Liver (tissue), 9 donors: ENCODE measurements around the gene VSIG2. TPM values are rescaled to one million over a fixed set of nuclear protein-coding genes. Genes with fewer than 3 reads are reported as not detected.

Experiments
- DNase-seq: peaks from one replicate; pipeline ENCODE4 v3.0.0-alpha.2; 2017; ENCODE audit warnings: low spot score
- H3K27ac ChIP-seq, 2 donors: one replicate each; pipeline ENCODE4 v1.7.0; 2013; ENCODE audit warnings: inconsistent platforms in 2 of 2, low read length in 2 of 2, control low read depth in 1 of 2, low read depth in 1 of 2, mild to moderate bottlenecking in 1 of 2
- H3K27me3 ChIP-seq, 4 donors: one replicate each; pipeline versions ENCODE4 v1.6.1 to v1.7.0; 2013; ENCODE audit warnings: low read length in 3 of 4, inconsistent platforms in 1 of 4, mild to moderate bottlenecking in 1 of 4, moderate library complexity in 1 of 4; ENCODE audit not compliant: control insufficient read depth in 4 of 4, insufficient read depth in 4 of 4
- H3K36me3 ChIP-seq, 4 donors: one replicate each; pipeline versions ENCODE4 v1.6.1 to v1.7.0; 2013; ENCODE audit warnings: low read length in 3 of 4, mild to moderate bottlenecking in 3 of 4, low read depth in 1 of 4, moderate library complexity in 1 of 4; ENCODE audit not compliant: control insufficient read depth in 4 of 4, insufficient read depth in 3 of 4
- H3K4me1 ChIP-seq, 4 donors: one replicate each; pipeline versions ENCODE4 v1.6.1 to v1.7.0; 2013; ENCODE audit warnings: low read length in 3 of 4, mild to moderate bottlenecking in 3 of 4, moderate library complexity in 1 of 4; ENCODE audit not compliant: control insufficient read depth in 4 of 4, insufficient read depth in 4 of 4
- H3K4me3 ChIP-seq, 3 donors: one replicate each; pipeline versions ENCODE4 v1.6.1 to v1.7.0; 2013; ENCODE audit warnings: low read length in 3 of 3, control low read depth in 1 of 3, low read depth in 1 of 3, mild to moderate bottlenecking in 1 of 3
- H3K9ac ChIP-seq, 2 donors: one replicate each; pipeline ENCODE4 v1.7.0; 2013; ENCODE audit warnings: low read length in 2 of 2, mild to moderate bottlenecking in 2 of 2, moderate library complexity in 2 of 2, control low read depth in 1 of 2, low read depth in 1 of 2
- H3K9me3 ChIP-seq, 4 donors: one replicate each; pipeline versions ENCODE4 v1.6.1 to v1.7.0; 2013; ENCODE audit warnings: low read length in 3 of 4; ENCODE audit not compliant: control insufficient read depth in 4 of 4
- ATF3 ChIP-seq: IDR thresholded peaks from 2 replicates; pipeline ENCODE4 v1.6.1; 2016; ENCODE audit warnings: antibody characterized with exemption
- CTCF ChIP-seq: fragments of 150-350 bp; IDR thresholded peaks from 2 replicates; pipeline ENCODE4 v1.5.1; 2017; ENCODE audit warnings: improper control_type of control experiment, low read depth, low read length; ENCODE audit not compliant: missing input control
- EGR1 ChIP-seq, 2 donors: IDR thresholded peaks; 2 replicates each; pipeline ENCODE4 v1.6.1; 2016 to 2018; ENCODE audit warnings: antibody characterized with exemption in 2 of 2, low read depth in 2 of 2
- FOXA1 ChIP-seq: IDR thresholded peaks from 2 replicates; pipeline ENCODE4 v1.6.1; 2016; ENCODE audit warnings: antibody characterized with exemption
- FOXA2 ChIP-seq: IDR thresholded peaks from 2 replicates; pipeline ENCODE4 v1.6.1; 2016; ENCODE audit warnings: antibody characterized with exemption
- GABPA ChIP-seq, 2 donors: IDR thresholded peaks in 1 of 2; conservative IDR thresholded peaks in 1 of 2; 2 replicates each; pipeline ENCODE4 v1.6.1; 2016; ENCODE audit warnings: antibody characterized with exemption in 2 of 2, mild to moderate bottlenecking in 1 of 2, moderate library complexity in 1 of 2
- HNF4A ChIP-seq, 2 donors: conservative IDR thresholded peaks; 2 replicates each; pipeline ENCODE4 v1.6.1; 2016; ENCODE audit warnings: antibody characterized with exemption in 2 of 2, mild to moderate bottlenecking in 2 of 2
- HNF4G ChIP-seq: IDR thresholded peaks from 2 replicates; pipeline ENCODE4 v1.6.1; 2016; ENCODE audit warnings: antibody characterized with exemption
- JUND ChIP-seq, 2 donors: IDR thresholded peaks; 2 replicates each; pipeline ENCODE4 v1.6.1; 2016; ENCODE audit warnings: antibody characterized with exemption in 2 of 2
- MAX ChIP-seq: IDR thresholded peaks from 2 replicates; pipeline ENCODE4 v1.6.1; 2016; ENCODE audit warnings: antibody characterized with exemption
- NR2F2 ChIP-seq: IDR thresholded peaks from 2 replicates; pipeline ENCODE4 v1.6.1; 2016; ENCODE audit warnings: antibody characterized with exemption
- RAD21 ChIP-seq, 2 donors: IDR thresholded peaks; 2 replicates each; pipeline ENCODE4 v1.6.1; 2016; ENCODE audit warnings: antibody characterized with exemption in 2 of 2, mild to moderate bottlenecking in 2 of 2
- REST ChIP-seq: IDR thresholded peaks from 2 replicates; pipeline ENCODE4 v1.6.1; 2016; ENCODE audit warnings: antibody characterized with exemption, mild to moderate bottlenecking
- RXRA ChIP-seq, 2 donors: IDR thresholded peaks; 2 replicates each; pipeline ENCODE4 v1.6.1; 2017 to 2018; ENCODE audit warnings: antibody characterized with exemption in 2 of 2, mild to moderate bottlenecking in 1 of 2
- SP1 ChIP-seq: IDR thresholded peaks from 2 replicates; pipeline ENCODE4 v1.6.1; 2018; ENCODE audit warnings: antibody characterized with exemption, mild to moderate bottlenecking
- TAF1 ChIP-seq: conservative IDR thresholded peaks from 2 replicates; pipeline ENCODE4 v1.6.1; 2016; ENCODE audit warnings: antibody characterized with exemption, mild to moderate bottlenecking
- YY1 ChIP-seq: IDR thresholded peaks from 2 replicates; pipeline ENCODE4 v1.6.1; 2016; ENCODE audit warnings: antibody characterized with exemption, mild to moderate bottlenecking
- ZBTB33 ChIP-seq: IDR thresholded peaks from 2 replicates; pipeline ENCODE4 v1.6.1; 2016; ENCODE audit warnings: antibody characterized with exemption
- WGBS: extraction: QIAGEN DNeasy Blood & Tissue Kit; methylation state at CpG from one replicate; pipeline ENCODE4 v1.1.7; 2013; 5-methylcytosine and 5-hydroxymethylcytosine counted together
- polyA plus RNA-seq, 2 donors: library from polyadenylated mRNA; stranded (reverse) in 1 of 2; unstranded in 1 of 2; fragments of 200-250 nt in 1 of 2; fragments of >200 nt in 1 of 2; fragmentation: Nextera tagmentation in 1 of 2; extraction: Ambion mirVana in 1 of 2; gene quantifications; one replicate each; pipeline versions ENCODE4 v1.2.1 to v1.2.3, GENCODE V29; 2013 to 2015
- total RNA-seq, 2 donors: library from RNA; depleted of rRNA; stranded (reverse); fragments of >200 nt; gene quantifications; one replicate each; pipeline ENCODE4 v1.2.3, GENCODE V29; 2014
- donor health status: healthy.
- donor health status: healthy.
- donor health status: healthy.
- donor health status: healthy.
- donor health status: healthy.

The VSIG2 gene
- total and polyA plus RNA-seq, 4 donors = 0.51 to 1.3 (median 0.75) TPM; not detected in 1

- no peak for TF ChIP-seq FOXA2
- TF ChIP-seq SP1 = no peak
- TF ChIP-seq HNF4G = no peak
- no peak for TF ChIP-seq CTCF
- no peak for TF ChIP-seq ZBTB33
- TF ChIP-seq JUND (IDR thresholded peaks at IDR 0.05) = no peak
These were observed 33.3 kb downstream of the VSIG2 start (continued) for GRCh38 chr11:124718801-124719200.

- 2% methylated on average over 45 of the region's 45 CpGs for WGBS
- H3K36me3 ChIP-seq = no peaks in the 10 kb centered on the region
- no peaks in the 10 kb centered on the region for H3K9me3 ChIP-seq
- peaks cover 0 to 11% (median 8%) of the 10 kb centered on the region in 4 donors for H3K4me1 ChIP-seq
- H3K27me3 ChIP-seq = peaks cover 0 to 13% (median 2%) of the 10 kb centered on the region in 4 donors
- peak overlapping the region in 2 of 3 donors; percentile 14 to 21 for H3K4me3 ChIP-seq
- peak overlapping the region in 1 of 2 donors; percentile 46 for H3K27ac ChIP-seq
- no peak overlapping the region for H3K9ac ChIP-seq
- no peak for TF ChIP-seq REST
- no peak for TF ChIP-seq FOXA1
- no peak for TF ChIP-seq FOXA2
- TF ChIP-seq YY1 = no peak
- TF ChIP-seq RXRA (IDR thresholded peaks at IDR 0.05) = no peak
- TF ChIP-seq RAD21 (IDR thresholded peaks at IDR 0.05) = no peak
- TF ChIP-seq SP1 = no peak
- TF ChIP-seq ATF3 = no peak
- TF ChIP-seq HNF4G = no peak
- no peak for TF ChIP-seq EGR1 (IDR thresholded peaks at IDR 0.05; ENCODE audit: low read depth in 2 of 2)
- TF ChIP-seq ZBTB33 = no peak
- no peak for TF ChIP-seq HNF4A (conservative IDR thresholded peaks at IDR 0.05)
- no peak for TF ChIP-seq MAX
- no peak for TF ChIP-seq NR2F2
- TF ChIP-seq TAF1 = no peak
- no peak for TF ChIP-seq GABPA (IDR thresholded peaks at IDR 0.05 in 1 of 2, conservative IDR thresholded peaks at IDR 0.05 in 1 of 2)
- TF ChIP-seq JUND (IDR thresholded peaks at IDR 0.05) = no peak
- TF ChIP-seq CTCF = no peak
- no peak for DNase-seq
These were observed 34.0 kb downstream of the VSIG2 start for GRCh38 chr11:124717786-124718651.
